Inflammatory macrophage treated with lipopolysaccharide for 4 hours (primary cell): ENCODE measurements around the gene GNLY.
"Not testable (repeated sequence)": the region's sequence is repeated elsewhere in the genome, so short reads cannot be mapped to it uniquely, and the experiment has no call there.

Experiments
- DNase-seq: peaks from one replicate; pipeline ENCODE4 v3.0.0-alpha.2; 2020

The GNLY gene

GRCh38 chr2:85665264-85665937, 28.8 kb upstream of the GNLY start:
- no peak for DNase-seq

- DNase-seq = no peak
These were observed 28.1 kb upstream of the GNLY start for GRCh38 chr2:85666016-85666415.

GRCh38 chr2:85666435-85667316, 27.5 kb upstream of the GNLY start:
- peak; percentile 61 for DNase-seq

DNA sequence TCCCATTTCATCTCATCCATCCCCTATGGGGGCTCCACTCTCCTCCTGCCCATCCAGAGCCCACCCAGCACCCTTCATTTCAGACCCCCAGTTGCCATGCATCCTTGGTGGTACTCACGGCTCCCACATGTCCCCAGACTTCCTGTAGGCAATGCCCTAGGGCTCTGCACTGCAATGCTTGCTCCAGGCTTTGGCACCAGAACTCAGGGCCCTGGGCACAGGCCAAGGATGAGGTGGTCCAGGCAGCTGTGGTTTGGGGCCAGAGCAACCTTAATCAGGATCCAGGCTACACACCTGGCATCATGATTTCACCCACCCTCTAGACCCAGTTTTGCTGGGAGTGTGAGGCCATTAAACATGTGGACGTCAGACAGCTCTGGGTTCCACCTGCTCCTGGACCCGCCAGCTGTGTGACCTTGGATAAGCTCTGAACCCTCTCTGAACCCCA, 26.6 kb upstream of the GNLY start:
- DNase-seq = no peak

DNA sequence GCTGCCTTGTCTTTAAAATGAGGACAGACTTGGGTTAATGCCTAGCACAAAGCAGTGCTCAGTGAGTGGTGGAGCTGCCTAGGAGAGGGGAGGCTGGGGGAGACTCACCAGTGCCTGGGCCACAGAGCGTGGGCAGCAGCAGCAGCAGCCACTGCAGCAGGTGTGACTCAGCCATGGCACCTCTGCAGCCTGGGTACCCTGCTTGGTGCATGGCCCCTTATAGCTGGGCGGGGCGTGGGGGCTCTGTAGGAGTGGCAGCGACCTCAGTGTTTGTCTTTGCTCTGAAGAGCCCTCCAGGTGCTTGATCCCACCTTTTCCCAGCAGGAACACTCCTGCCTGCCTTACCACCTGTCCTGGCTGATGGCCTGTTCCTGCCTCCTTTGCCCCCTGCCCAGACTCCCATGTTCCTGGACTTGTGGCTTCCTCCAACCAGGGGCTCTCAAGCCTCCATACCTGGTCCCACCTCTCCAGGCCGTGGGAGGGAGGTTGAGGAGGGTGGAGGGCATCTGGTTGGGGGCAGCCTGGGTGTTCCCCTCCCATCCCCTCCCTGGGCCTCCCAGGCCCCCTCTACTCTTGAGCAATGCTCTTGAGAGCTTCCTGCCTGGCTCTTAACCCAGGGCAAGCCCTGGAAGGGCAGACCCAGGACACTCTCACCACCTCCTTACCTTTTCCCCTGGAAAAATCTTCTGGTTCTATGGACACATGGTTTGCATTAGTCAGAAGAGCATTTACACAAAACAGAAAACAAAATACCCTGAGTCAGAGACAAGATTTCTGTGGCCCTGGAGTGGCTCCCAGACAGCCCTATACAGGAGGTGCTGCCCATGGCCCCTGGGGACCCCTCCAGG, 25.9 kb upstream of the GNLY start, which contains the start of gene SFTPB:
Gene SFTPB (minus strand): TSS at position 191 of the 848 bp plus-strand sequence. CDS start 16 bp downstream, at position 175.
- DNase-seq = no peak

- DNase-seq = no peak
These were observed 25.4 kb upstream of the GNLY start for GRCh38 chr2:85668857-85669142.

DNA sequence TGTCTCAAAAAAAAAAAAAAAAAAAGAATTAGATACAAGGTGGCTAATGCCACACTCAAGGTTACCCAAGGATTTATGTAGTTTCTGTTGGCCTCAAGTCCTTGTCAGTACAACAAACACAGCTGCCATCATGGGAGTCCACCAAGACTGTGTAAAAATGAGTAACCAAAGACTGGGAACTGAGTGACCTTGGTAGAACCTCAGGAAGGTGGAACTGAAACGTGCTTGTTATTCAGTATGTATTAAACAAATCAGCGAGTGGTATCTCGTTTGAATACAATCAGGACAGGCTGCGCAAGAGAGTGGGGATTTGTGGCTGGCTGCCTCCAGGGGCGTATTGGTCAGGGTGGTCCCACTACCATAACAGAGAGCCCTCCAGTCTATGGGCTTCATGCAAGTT, 24.6 kb upstream of the GNLY start:
- DNase-seq = peak; percentile 33

DNA sequence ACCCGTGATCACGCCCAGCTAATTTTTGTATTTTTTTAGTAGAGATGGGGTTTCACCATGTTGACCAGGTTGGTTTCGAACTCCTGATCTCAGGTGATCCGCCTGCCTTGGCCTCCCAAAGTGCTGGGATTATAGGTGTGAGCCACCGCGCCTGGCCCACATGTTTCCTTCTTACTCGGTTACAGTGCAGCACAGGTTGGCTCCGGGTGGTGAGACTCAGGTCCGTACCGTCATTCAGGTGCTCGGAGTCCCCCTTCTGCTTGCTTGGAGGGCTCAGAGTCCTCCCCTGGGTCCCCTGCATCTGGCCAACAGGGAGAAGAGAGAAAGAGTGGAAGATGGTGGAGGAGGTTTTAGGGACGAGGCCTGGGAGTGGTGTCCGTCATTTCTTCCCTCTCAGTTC, 23.7 kb upstream of the GNLY start:
- not testable (repeated sequence) for DNase-seq

DNA sequence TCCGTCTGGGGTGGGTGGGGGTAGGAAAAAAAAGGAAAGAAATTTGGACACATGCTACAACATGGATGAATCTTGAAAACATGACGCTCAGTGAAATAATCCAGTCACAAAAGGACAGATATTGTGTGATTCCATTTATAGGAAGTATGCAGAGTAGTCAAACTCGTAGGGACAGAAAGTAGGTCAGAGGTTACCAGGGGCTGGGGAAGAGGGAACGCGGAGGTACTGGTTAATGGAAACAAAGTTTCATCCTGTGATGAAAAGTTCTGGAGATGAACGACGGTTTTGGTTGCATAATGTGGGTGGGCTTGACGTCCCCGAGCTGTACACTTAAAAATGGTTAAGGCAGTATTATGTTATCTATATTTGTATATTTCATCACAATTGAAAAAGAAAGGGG, 21.7 kb upstream of the GNLY start:
- peak; percentile 37 for DNase-seq

- DNase-seq = peak; percentile 23
These were observed 20.3 kb upstream of the GNLY start for GRCh38 chr2:85673716-85674375.

DNA sequence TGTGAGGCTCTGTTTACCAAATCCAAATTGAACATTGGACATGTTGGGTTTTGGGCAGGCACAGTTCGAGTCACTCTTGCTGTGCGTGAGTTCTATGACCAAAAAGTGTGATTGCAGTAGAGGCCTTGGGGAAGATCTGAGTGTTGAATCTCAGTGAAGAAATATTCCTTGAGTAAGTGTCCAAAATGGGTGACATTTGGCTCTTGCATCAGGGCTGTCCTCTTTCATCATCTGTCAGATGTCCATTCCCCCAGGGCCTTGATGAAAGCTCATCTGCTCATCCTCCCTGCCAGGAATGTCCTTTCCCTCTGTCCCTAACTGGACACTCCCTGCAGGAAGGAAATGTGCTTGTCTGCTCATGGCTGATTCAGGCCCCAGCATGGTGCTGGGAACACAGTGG, 19.7 kb upstream of the GNLY start:
- peak; percentile 92 for DNase-seq

DNA sequence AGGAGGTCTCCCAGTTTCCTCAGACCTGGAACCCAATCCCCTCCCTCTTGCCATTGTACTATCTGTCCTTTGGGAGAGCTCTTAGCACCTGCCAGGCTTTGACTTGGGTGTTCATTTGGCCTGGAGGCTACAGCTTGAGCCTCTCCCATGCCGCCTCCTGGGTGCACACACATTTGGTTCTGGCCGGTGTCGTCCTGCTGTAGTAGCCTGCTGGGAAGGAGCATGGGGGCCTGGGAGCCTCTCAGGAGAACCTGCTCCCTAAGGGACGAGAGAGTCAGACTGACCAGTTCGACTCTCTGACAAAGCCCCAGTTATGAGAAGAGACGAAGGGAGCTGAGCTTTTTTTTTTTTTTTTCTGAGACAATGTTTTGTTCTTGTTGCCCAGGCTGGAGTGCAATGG, 18.7 kb upstream of the GNLY start:
- DNase-seq = no peak

DNA sequence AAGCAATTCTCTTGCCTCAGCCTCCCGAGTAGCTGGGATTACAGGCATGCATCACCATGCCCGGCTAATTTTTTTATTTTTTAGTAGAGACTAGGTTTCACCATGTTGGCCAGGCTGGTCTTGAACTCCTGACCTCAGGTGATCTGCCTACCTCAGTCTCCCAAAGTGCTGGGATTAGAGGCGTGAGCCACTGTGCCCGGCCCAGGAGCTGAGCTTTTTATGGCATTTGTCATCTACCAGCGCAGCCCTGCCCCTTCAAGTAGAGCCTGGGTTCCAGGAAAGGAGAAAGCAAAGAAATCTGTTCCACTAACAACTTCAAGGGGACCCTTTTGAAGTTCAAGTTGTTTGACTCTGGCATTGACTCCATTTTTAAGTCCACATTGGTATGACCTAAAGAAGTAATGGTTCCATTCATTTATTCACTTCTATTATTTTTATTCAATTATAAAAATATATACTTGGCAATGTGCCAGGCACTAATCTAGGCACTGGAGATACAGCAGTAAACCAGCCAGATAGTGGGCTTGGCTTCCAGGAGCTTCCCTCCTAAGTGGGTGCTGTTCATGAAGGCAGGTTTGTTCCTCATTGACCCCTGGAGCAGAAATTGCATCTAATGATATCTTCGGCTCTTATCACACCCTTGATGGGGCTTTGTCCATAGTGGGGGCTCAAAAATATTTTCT, 18.2 kb upstream of the GNLY start:
- DNase-seq = no peak

GRCh38 chr2:85678377-85678776, 15.8 kb upstream of the GNLY start:
- DNase-seq = no peak

- peak; percentile 45 for DNase-seq
These were observed 15.1 kb upstream of the GNLY start for GRCh38 chr2:85678794-85679672.

GRCh38 chr2:85680707-85681371, 13.3 kb upstream of the GNLY start:
- no peak for DNase-seq

DNA sequence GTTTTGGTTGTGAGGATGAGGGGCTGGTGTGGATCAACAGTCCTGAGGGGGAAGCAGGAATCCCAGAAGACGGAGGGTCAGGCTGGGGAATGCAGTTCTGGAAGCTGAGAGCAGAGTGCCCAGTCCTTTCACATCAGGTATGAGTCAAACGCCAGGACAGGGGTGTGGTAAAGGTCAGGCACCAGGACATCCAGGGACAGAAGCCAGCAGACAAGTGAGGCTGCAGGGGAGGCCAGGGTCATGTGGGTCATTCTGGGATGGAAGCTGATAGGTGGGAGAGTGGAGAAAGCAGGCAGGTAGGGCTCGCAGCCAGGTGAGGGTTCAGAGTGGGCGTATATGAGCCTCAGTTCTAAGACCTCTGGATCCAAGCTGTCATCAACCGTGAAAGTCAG, 12.8 kb upstream of the GNLY start:
- no peak for DNase-seq

DNA sequence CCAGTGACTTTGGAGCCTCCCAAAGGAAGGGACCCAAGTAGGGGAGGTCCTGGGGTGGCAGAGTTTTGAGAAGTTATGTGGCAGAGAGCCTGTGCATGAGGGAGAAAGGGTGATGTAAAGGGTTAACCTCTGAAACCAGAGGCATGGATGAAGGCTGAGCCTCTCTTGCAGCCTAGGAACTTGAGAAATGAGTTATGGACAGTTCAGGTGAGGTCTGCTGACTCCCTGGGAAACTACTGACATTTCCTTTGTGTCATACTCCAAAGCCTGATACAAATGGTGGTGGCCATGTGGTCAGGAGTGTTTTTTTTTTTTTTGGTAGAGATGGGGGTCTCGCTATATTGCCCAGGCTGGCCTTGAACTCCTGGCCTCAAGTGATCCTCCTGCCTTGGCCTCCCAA, 12.4 kb upstream of the GNLY start:
- DNase-seq = no peak

- DNase-seq = no peak
These were observed 11.8 kb upstream of the GNLY start for GRCh38 chr2:85682378-85682777.

DNA sequence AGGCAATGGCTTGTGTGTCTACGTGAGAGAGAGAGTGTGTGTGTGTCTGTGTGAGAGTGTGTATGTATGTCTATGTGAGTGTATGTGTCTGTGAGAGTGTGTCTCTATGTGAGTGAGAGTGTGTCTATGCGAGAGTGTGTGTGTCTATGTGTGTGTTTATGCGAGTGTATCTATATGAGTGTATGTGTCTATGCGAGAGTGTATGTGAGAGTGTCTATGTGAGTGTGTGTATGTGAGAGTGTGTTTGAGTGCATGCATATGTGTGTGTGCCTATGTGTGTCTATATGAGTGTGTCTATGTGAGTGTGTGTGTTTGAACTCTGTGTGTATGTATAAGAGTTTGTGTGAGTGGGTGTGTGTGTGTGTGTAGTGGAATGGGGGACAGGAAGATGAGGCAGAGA, 9.8 kb upstream of the GNLY start:
- DNase-seq = no peak

- no peak for DNase-seq
These were observed 9.4 kb upstream of the GNLY start for GRCh38 chr2:85684806-85685205.
